Upper lobe of right lung (tissue), 1 donor: ENCODE results near the gene CD14. TPM values are rescaled to one million over a fixed set of nuclear protein-coding genes. Genes with fewer than 3 reads are reported as not detected.

Experiments used
- ATAC-seq: fragments of 200-7000 bp; cut with Tn5 transposase; one replicate; pipeline ENCODE4 v1.9.1; 2020; ENCODE audit warnings: mild to moderate bottlenecking, moderate library complexity
- DNase-seq: peaks from one replicate; pipeline ENCODE4 v3.0.0-alpha.2; 2020
- H3K27ac ChIP-seq: fragments of 200-600 bp; one replicate; pipeline ENCODE4 v1.8.0; 2022
- H3K27me3 ChIP-seq: fragments of 200-600 bp; one replicate; pipeline ENCODE4 v1.8.0; 2022; ENCODE audit warnings: mild to moderate bottlenecking
- H3K36me3 ChIP-seq: fragments of 200-600 bp; one replicate; pipeline ENCODE4 v1.8.0; 2022
- H3K4me1 ChIP-seq: fragments of 200-600 bp; one replicate; pipeline ENCODE4 v1.8.0; 2022
- H3K4me3 ChIP-seq: fragments of 200-600 bp; one replicate; pipeline ENCODE4 v1.8.0; 2022; ENCODE audit warnings: mild to moderate bottlenecking
- H3K9me3 ChIP-seq: fragments of 200-600 bp; one replicate; pipeline ENCODE4 v1.8.0; 2022
- CTCF ChIP-seq: fragments of 200-600 bp; IDR thresholded peaks from one replicate; pipeline ENCODE4 v1.8.0; 2022; ENCODE audit warnings: antibody characterized with exemption
- intact Hi-C: fragments of 100-400 bp; cut with DNase I; formaldehyde crosslinking; loops from one replicate; pipeline ENCODE4 v1.11.0; 2022
- microRNA-seq: library from miRNA; unstranded; fragments of <30 nt; microRNA quantifications from one replicate; pipeline ENCODE4 v1.2.0, GENCODE V29; 2020; ENCODE audit warnings: borderline microRNAs expressed
- total RNA-seq: library from RNA; stranded (reverse); fragmentation: NEBNext Ultra II Directional; extraction: Animal tissue kit (Norgen Biotek cat#: 25700); gene quantifications from one replicate; pipeline ENCODE4 v1.2.1, GENCODE V29; 2021
- donor health status: DM: no; HTN: yes; CAD: no; lungs with severe emphysema.

CD14 gene
- total RNA-seq, 1 donor from 2014 or later, result 127 TPM

- no peak overlapping the region for H3K27ac ChIP-seq
- intact Hi-C loops, result no loop called here
- peaks cover 37% of the 10 kb centered on the region for H3K4me1 ChIP-seq
- no peaks in the 10 kb centered on the region for H3K27me3 ChIP-seq
- no peaks in the 10 kb centered on the region for H3K36me3 ChIP-seq
- no peak overlapping the region for H3K4me3 ChIP-seq
- ATAC-seq (peak; percentile 53), DNase-seq (no peak)
- H3K9me3 ChIP-seq, result no peaks in the 10 kb centered on the region
- TF ChIP-seq CTCF, result no peak
These were observed 41.1 kb downstream of the CD14 start for GRCh38 chr5:140591747-140592372.

GRCh38 chr5:140590861-140591260 lies 42.1 kb downstream of the CD14 start:
- Histone ChIP-seq H3K9me3 (no peaks in the 10 kb centered on the region), H3K4me1 (peaks cover 27% of the 10 kb centered on the region), H3K27ac (no peak overlapping the region), H3K36me3 (no peaks in the 10 kb centered on the region), H3K4me3 (no peak overlapping the region), H3K27me3 (no peaks in the 10 kb centered on the region)
- ATAC-seq (no peak), DNase-seq (no peak)
- TF ChIP-seq CTCF, result no peak
- intact Hi-C loops, result no loop called here

- ATAC-seq, result no peak
- Histone ChIP-seq H3K27me3 (no peaks in the 10 kb centered on the region), H3K4me1 (peaks cover 17% of the 10 kb centered on the region), H3K9me3 (no peaks in the 10 kb centered on the region), H3K27ac (peak overlapping the region; percentile 62), H3K4me3 (no peak overlapping the region), H3K36me3 (no peaks in the 10 kb centered on the region)
- intact Hi-C loops, result no loop called here
- TF ChIP-seq CTCF, result no peak
- DNase-seq, result no peak
These were observed 44.5 kb downstream of the CD14 start for GRCh38 chr5:140588311-140589070.

- intact Hi-C loops, result no loop called here
- Histone ChIP-seq H3K36me3 (no peaks in the 10 kb centered on the region), H3K27me3 (no peaks in the 10 kb centered on the region), H3K27ac (no peak overlapping the region), H3K4me3 (no peak overlapping the region), H3K4me1 (peaks cover 17% of the 10 kb centered on the region), H3K9me3 (no peaks in the 10 kb centered on the region)
- ATAC-seq (no peak), DNase-seq (no peak)
- no peak for TF ChIP-seq CTCF
These were observed 45.5 kb downstream of the CD14 start for GRCh38 chr5:140587495-140587894.

Small RNA genes within 50 kb of the gene (microRNA-seq; reads per million reads assigned to microRNA genes)
- gene MIR3655, result not detected

Other genes starting within 250 kb of the CD14 start
- gene ANKHD1, start 231.3 kb downstream of the CD14 start, total RNA-seq, result 120 TPM
- 21.4 TPM for gene EIF4EBP3, start 85.5 kb downstream of the CD14 start, total RNA-seq
- 19.4 TPM for gene SRA1, start 75.7 kb downstream of the CD14 start, total RNA-seq
- 25.8 TPM for gene APBB3, start 68.6 kb downstream of the CD14 start, total RNA-seq
- 89.4 TPM for gene SLC35A4, start 68.3 kb downstream of the CD14 start, total RNA-seq
- 10.7 TPM for gene TMCO6, start 6.3 kb upstream of the CD14 start, total RNA-seq
- 47.2 TPM for gene NDUFA2, start 14.5 kb upstream of the CD14 start, total RNA-seq
- gene IK, start 14.7 kb upstream of the CD14 start, total RNA-seq, result 63.5 TPM
- gene WDR55, start 31.7 kb upstream of the CD14 start, total RNA-seq, result 23.4 TPM
- gene DND1, start 40.4 kb upstream of the CD14 start, total RNA-seq, result 0.84 TPM
- gene HARS1, start 58.2 kb upstream of the CD14 start, total RNA-seq, result 46.9 TPM
- 23.1 TPM for gene HARS2, start 58.3 kb upstream of the CD14 start, total RNA-seq
- gene ZMAT2, start 67.3 kb upstream of the CD14 start, total RNA-seq, result 42.3 TPM
- gene PCDHA1, start 153.0 kb upstream of the CD14 start, total RNA-seq, result not detected
- gene PCDHA2, start 161.7 kb upstream of the CD14 start, total RNA-seq, result 0.35 TPM
- gene PCDHA3, start 167.9 kb upstream of the CD14 start, total RNA-seq, result 1.3 TPM
- gene PCDHA4, start 173.9 kb upstream of the CD14 start, total RNA-seq, result 1.1 TPM
- 0.43 TPM for gene PCDHA5, start 188.4 kb upstream of the CD14 start, total RNA-seq
- 0.64 TPM for gene PCDHA6, start 194.8 kb upstream of the CD14 start, total RNA-seq
- gene PCDHA7, start 201.1 kb upstream of the CD14 start, total RNA-seq, result 0.35 TPM
- 0.49 TPM for gene PCDHA8, start 208.0 kb upstream of the CD14 start, total RNA-seq
- gene PCDHA9, start 215.2 kb upstream of the CD14 start, total RNA-seq, result 0.20 TPM
- gene PCDHA10, start 222.7 kb upstream of the CD14 start, total RNA-seq, result 1.7 TPM
- gene PCDHA11, start 235.8 kb upstream of the CD14 start, total RNA-seq, result 0.38 TPM
- gene PCDHA12, start 242.1 kb upstream of the CD14 start, total RNA-seq, result 8.8 TPM
- gene PCDHA13, start 248.9 kb upstream of the CD14 start, total RNA-seq, result 2.3 TPM